HEK293T (cell line): ENCODE results near the gene UGDH.

Experiments
- CTCF ChIA-PET: fragments of 350-600 bp; formaldehyde crosslinking; extraction: SDS; loops from one replicate; lab custom pipeline; 2021; ENCODE audit warnings: antibody characterized with exemption, inconsistent platforms; lab: Yijun Ruan, JAX
- POLR2A ChIA-PET: fragments of 350-600 bp; formaldehyde crosslinking; extraction: SDS; loops from one replicate; lab custom pipeline; 2020; ENCODE audit warnings: antibody characterized with exemption, inconsistent platforms; lab: Yijun Ruan, JAX
- DNase-seq: peaks from one replicate; pipeline ENCODE4 v3.0.0; 2012; ENCODE audit warnings: mixed read lengths; ENCODE audit errors: extremely low spot score
- ARNT ChIP-seq: fragments of 450-650 bp; IDR thresholded peaks from 2 replicates; pipeline ENCODE4 v1.6.1; 2017; ENCODE audit warnings: mild to moderate bottlenecking
- BHLHE40 ChIP-seq: fragments of 450-650 bp; IDR thresholded peaks from 2 replicates; pipeline ENCODE4 v1.6.1; 2016; ENCODE audit warnings: mild to moderate bottlenecking, moderate library complexity, borderline replicate concordance
- CTBP1 ChIP-seq: fragments of 450-650 bp; IDR thresholded peaks from 2 replicates; pipeline ENCODE4 v1.6.1; 2016; ENCODE audit warnings: borderline replicate concordance
- ELF4 ChIP-seq: fragments of 450-650 bp; IDR thresholded peaks from 2 replicates; pipeline ENCODE4 v1.6.1; 2017; ENCODE audit warnings: antibody characterized with exemption
- FOXA1 ChIP-seq: fragments of 450-650 bp; IDR thresholded peaks from 2 replicates; pipeline ENCODE4 v1.6.1; 2016; ENCODE audit warnings: mild to moderate bottlenecking
- FOXK2 ChIP-seq: fragments of 450-650 bp; IDR thresholded peaks from 2 replicates; pipeline ENCODE4 v1.6.1; 2016; ENCODE audit warnings: mild to moderate bottlenecking
- FOXM1 ChIP-seq: fragments of 450-650 bp; IDR thresholded peaks from 2 replicates; pipeline ENCODE4 v1.6.1; 2017; ENCODE audit warnings: mild to moderate bottlenecking, borderline replicate concordance
- HDGF ChIP-seq: fragments of 450-650 bp; IDR thresholded peaks from 2 replicates; pipeline ENCODE4 v1.6.1; 2017; ENCODE audit warnings: antibody characterized with exemption, borderline replicate concordance
- L3MBTL2 ChIP-seq: fragments of 450-650 bp; conservative IDR thresholded peaks from 2 replicates; pipeline ENCODE4 v1.6.1; 2016; ENCODE audit warnings: mild to moderate bottlenecking
- LEF1 ChIP-seq: fragments of 450-650 bp; IDR thresholded peaks from 2 replicates; pipeline ENCODE4 v1.6.1; 2017; ENCODE audit warnings: mild to moderate bottlenecking, borderline replicate concordance
- NFRKB ChIP-seq: fragments of 450-650 bp; IDR thresholded peaks from 2 replicates; pipeline ENCODE4 v1.6.1; 2016; ENCODE audit warnings: mild to moderate bottlenecking, moderate library complexity
- PKNOX1 ChIP-seq: fragments of 450-650 bp; IDR thresholded peaks from 2 replicates; pipeline ENCODE4 v1.6.1; 2016
- SP1 ChIP-seq: fragments of 450-650 bp; IDR thresholded peaks from 2 replicates; pipeline ENCODE4 v1.6.1; 2017
- SUZ12 ChIP-seq: fragments of 450-650 bp; IDR thresholded peaks from 2 replicates; pipeline ENCODE4 v1.6.1; 2016; ENCODE audit warnings: mild to moderate bottlenecking
- TARDBP ChIP-seq: fragments of 450-650 bp; IDR thresholded peaks from 2 replicates; pipeline ENCODE4 v1.6.1; 2016
- ZNF384 ChIP-seq: fragments of 450-650 bp; IDR thresholded peaks from 2 replicates; pipeline ENCODE4 v1.6.1; 2016

UGDH gene

GRCh38 chr4:39502019-39502663 is 25.1 kb downstream of the UGDH start:
- DNase-seq: no peak
- CTCF ChIA-PET: interaction anchor here (0.6 kb wide), 1 partner anchor 42 kb away, joined by 3 read pairs; no protein-coding TSS in a partner anchor

GRCh38 chr4:39498727-39499020 is 28.6 kb downstream of the UGDH start:
- CTCF ChIA-PET: no interaction called here
- DNase-seq: no peak
- TF ChIP-seq BHLHE40 (no peak), PKNOX1 (no peak), L3MBTL2 (no peak), TARDBP (no peak), ARNT (no peak), ZNF384 (no peak), ELF4 (no peak), NFRKB (no peak), FOXM1 (no peak), FOXA1 (no peak), SP1 (no peak)
- POLR2A ChIA-PET: no interaction called here

More at GRCh38 chr4:39502019-39502663, 25.1 kb downstream of the UGDH start:
- POLR2A ChIA-PET: no interaction called here
- no peak for TF ChIP-seq FOXM1

- no peak for DNase-seq
- CTCF ChIA-PET: no interaction called here
- POLR2A ChIA-PET: no interaction called here
- TF ChIP-seq BHLHE40 (no peak), SUZ12 (no peak), CTBP1 (no peak), ARNT (no peak), HDGF (no peak), ELF4 (no peak), FOXA1 (no peak), FOXM1 (no peak), L3MBTL2 (no peak), NFRKB (no peak), FOXK2 (no peak), TARDBP (no peak)
Observed at GRCh38 chr4:39497909-39498726, 29.1 kb downstream of the UGDH start.

GRCh38 chr4:39495446-39496213 is 31.6 kb downstream of the UGDH start:
- POLR2A ChIA-PET: no interaction called here
- DNase-seq: no peak

GRCh38 chr4:39494354-39494753 is 32.9 kb downstream of the UGDH start:
- POLR2A ChIA-PET: interaction anchor here (0.6 kb wide), 1 partner anchor 1219 kb away, joined by 3 read pairs; no protein-coding TSS in a partner anchor
- DNase-seq: no peak
- TF ChIP-seq LEF1 (no peak), FOXA1 (no peak), ELF4 (no peak), HDGF (no peak), PKNOX1 (no peak), BHLHE40 (no peak), FOXM1 (no peak), FOXK2 (no peak), ARNT (no peak), L3MBTL2 (no peak), NFRKB (no peak)
- CTCF ChIA-PET: no interaction called here

More at GRCh38 chr4:39495446-39496213, 31.6 kb downstream of the UGDH start:
- CTCF ChIA-PET: no interaction called here
- TF ChIP-seq ELF4: no peak
- TF ChIP-seq BHLHE40: no peak
- no peak for TF ChIP-seq PKNOX1
- TF ChIP-seq ZNF384: no peak
- TF ChIP-seq ARNT: no peak
- no peak for TF ChIP-seq HDGF
- TF ChIP-seq LEF1: no peak
- TF ChIP-seq TARDBP: no peak
- TF ChIP-seq FOXM1: no peak

- CTCF ChIA-PET: no interaction called here
- POLR2A ChIA-PET: no interaction called here
- TF ChIP-seq NFRKB (no peak), PKNOX1 (no peak), ELF4 (no peak), SP1 (no peak), FOXA1 (no peak), LEF1 (no peak), FOXM1 (no peak), ZNF384 (no peak), SUZ12 (no peak), HDGF (no peak), CTBP1 (no peak), ARNT (no peak), L3MBTL2 (no peak), TARDBP (no peak), FOXK2 (no peak), BHLHE40 (no peak)
- no peak for DNase-seq
Observed at GRCh38 chr4:39490322-39490721, 36.9 kb downstream of the UGDH start.
